ENCODE data around the gene PHLPP1.

- TF ChIP-seq CTCF (IDR thresholded peaks at IDR 0.05) = no peak
- no peak for TF ChIP-seq EP300 (IDR thresholded peaks at IDR 0.05; ENCODE audit: low read depth)
- no peak for TF ChIP-seq POLR2A (IDR thresholded peaks at IDR 0.05)
- TF ChIP-seq POLR2AphosphoS5 (IDR thresholded peaks at IDR 0.05) = no peak
Measured at GRCh38 chr18:62964432-62964831, 249.1 kb downstream of the PHLPP1 start.
